Activated CD8-positive, alpha-beta memory T cell treated with anti-CD3 and anti-CD28 coated beads for 24 hours (primary cell): ENCODE results near the gene USP14.

Experiments used
- DNase-seq: peaks from one replicate; pipeline ENCODE4 v3.0.0-alpha.2; 2020

Gene USP14

DNA sequence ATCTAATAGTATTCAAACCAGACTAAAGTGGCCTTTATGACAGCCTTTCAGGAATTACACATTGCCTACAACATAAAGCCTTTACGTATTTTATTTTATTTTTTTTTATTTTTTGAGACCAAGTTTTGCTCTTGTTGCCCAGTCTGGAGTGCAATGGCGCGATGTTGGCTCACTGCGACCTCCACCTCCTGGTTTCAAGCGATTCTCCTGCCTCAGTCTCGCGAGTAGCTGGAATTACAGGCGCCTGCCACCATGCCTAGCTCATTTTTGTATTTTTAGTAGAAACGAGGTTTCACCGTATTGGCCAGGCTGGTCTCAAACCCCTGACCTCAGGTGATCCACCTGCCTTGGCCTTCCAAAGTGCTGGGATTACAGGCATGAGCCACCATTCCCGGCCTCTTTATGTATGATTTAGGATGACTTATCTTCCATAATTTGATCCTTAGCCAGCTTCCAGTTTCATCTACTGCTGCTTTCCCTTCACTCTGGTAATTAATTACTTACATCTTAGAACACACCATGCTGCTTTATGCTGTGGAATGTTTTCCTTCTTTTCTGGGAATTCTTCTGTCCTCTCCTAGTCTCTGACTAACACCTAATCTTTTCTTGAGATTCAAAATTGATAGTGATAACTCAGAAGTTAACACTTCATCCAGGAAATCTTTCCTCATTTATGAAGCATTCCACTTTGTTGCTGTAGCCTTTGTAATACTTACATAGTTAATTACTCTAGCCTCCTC, 2.6 kb downstream of the USP14 start:
- no peak for DNase-seq

DNA sequence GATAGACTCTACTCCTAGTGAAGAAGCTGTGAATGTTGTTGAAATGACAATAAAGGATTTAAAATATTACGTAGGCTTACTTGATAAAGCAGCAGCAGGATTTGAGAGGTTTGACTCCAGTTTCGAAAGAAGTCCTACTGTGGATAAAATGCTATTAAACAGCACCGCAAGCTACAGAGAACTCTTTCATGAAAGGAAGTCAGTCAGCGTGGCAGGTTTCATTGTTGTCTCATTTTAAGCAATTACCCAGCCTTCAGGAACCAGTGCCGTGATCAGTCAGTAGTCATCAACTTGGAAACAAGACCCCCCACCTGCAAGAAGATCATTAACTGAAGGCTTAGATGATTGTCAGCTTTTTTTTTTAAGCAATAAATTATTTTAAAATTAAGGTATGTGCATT, 14.0 kb downstream of the USP14 start:
- no peak for DNase-seq

GRCh38 chr18:179499-179898, 21.1 kb downstream of the USP14 start:
- no peak for DNase-seq

- DNase-seq = no peak
Measured at GRCh38 chr18:181711-182110, 23.4 kb downstream of the USP14 start.

- DNase-seq = no peak
Measured at GRCh38 chr18:183769-184168, 25.4 kb downstream of the USP14 start.

GRCh38 chr18:189254-189653, 30.9 kb downstream of the USP14 start:
- DNase-seq = no peak

DNA sequence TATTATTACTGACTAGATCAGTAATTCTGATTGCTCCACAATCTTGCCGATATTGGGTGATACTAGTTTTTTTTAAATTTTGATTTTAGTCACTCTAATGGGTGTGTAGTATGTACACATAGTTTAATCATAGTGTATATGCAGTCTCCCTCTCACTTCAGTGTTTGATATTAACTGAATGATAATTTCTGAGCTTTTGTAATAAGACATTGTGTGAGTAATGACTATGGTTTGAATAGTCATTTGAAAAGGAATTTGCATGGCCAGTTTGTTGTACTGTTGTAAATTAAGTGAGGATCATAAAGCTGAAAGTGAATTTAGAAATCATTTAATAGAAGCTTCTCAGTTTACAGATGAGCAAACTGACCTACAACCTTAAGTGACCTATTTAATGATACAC, 33.4 kb downstream of the USP14 start:
- DNase-seq = no peak

- DNase-seq = no peak
Measured at GRCh38 chr18:192801-193200, 34.4 kb downstream of the USP14 start.

DNA sequence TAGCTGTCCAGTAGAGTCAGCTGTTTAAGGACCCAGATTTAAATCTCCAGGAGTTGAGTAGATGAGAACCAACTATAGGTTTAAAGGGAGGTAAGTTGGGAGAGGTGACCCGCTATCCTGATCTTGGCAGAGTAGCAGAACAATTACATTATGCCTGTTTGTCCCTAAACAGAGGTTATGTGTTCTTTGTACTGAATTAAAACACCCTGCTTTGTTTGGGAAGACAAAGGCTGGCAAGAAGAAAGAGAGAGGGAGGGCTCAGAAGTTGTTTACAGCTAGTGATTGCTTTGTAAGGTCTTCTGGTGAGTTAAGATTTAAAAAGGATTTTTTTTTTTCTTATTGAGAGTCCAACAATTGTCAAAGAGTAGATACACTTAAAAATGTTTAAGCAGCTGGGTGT, 37.3 kb downstream of the USP14 start:
- no peak for DNase-seq

GRCh38 chr18:199214-199613, 40.9 kb downstream of the USP14 start:
- no peak for DNase-seq

DNA sequence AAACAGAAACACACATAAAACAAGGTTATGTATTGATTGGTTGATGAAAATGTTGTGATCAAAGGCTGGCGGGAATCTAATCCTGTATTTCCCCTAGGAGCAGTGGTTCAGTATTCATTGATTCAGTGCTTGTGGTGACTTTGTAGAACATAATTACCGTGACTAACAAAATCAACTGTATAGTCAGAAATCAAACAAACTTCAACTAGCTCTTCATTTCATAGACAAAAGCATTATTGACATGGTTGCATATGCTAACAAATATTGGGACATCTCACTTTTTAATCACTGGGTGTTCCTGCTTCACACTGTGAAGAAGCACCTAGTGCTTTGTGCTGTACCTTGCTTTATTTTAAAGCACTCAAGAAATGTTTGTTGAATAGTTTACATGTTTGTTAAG, 41.4 kb downstream of the USP14 start:
- no peak for DNase-seq

DNA sequence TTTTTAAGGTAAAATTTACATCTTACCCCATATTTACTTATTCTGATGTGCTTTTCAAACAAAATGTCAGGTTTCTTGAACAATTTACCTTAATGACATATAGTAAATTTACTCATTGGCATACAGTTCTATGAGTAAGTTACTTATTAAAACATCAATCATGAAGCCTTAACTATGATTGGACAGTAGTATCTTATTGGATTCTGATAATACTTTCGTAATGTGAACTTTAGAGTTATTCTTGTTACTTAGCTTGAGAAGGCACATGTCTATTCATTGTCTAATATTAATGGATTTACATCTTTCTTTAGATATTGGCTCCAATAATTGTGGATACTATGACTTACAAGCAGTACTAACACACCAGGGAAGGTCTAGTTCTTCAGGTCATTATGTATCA, 51.7 kb downstream of the USP14 start:
- DNase-seq = no peak

- no peak for DNase-seq
Measured at GRCh38 chr18:210733-211132, 52.4 kb downstream of the USP14 start.

DNA sequence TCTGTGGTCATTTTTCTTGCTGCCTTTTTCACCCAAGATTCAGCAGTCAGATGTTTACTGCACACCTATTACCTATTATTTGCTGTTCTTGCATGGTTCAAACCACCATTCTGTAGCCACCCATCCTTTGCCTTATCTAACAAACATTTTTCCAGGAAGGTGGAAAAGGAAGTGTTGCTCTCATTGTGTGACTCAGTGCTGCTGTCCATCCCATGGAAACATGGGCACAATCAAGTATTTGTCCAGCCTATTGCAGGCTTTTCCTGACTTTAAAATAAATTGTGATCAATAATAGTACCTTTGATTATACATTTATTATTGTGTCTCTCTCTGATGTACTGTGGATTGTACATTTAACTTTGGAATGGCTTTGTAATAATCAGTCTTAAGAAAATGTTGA, 53.2 kb downstream of the USP14 start:
- no peak for DNase-seq

- no peak for DNase-seq
Measured at GRCh38 chr18:212780-213179, 54.4 kb downstream of the USP14 start.

GRCh38 chr18:213505-213904, 55.1 kb downstream of the USP14 start:
- no peak for DNase-seq

DNA sequence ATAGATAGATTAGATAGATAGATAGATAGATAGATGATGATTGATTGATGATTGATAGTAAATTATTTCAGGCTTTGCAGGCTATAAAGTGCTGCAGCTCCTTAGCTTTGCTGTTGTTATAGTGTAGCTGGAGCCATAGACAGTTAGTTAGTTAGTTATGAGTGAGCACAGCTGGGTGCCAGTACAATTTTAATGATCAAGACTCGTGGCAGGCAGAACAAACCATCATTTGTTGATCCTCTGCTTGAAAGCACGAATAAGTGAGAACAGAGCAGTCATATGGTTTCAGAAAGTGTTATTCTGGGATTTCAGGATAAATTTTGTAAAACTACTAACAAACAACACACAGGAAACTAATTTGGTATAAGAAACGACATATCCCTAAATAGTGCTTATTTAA, 55.6 kb downstream of the USP14 start:
- DNase-seq = no peak

DNA sequence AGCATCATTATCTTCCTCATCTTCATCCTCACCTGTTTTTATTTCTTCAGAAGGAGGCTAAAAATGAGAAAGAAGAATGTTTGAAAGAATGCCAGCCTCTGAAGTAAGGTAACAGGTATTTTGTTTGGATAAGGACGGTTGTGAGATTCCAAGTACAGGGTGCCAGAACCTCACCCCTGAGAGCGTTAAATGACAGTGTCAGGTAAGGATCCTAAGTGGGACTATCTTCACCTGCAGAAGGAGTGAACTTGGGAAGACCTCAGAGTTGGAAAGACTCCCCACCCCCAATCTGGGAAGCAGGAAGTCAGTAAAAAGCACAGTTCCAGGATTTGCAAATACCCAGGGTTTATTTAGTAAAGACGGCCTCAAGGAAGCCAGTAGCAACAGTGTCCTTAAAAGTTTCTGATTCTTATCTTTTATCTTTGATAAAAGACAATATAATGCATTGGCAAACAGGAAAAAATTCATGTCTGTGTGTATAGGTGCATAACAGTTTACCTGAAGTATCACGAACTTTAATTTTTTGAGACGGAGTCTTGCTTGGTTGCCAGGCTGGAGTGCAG, 57.2 kb downstream of the USP14 start:
- DNase-seq = no peak

- DNase-seq = no peak
Measured at GRCh38 chr18:217532-218336, 59.4 kb downstream of the USP14 start.

GRCh38 chr18:220708-221107, 62.4 kb downstream of the USP14 start:
- DNase-seq = no peak

GRCh38 chr18:225745-226144, 67.4 kb downstream of the USP14 start:
- DNase-seq = no peak

DNA sequence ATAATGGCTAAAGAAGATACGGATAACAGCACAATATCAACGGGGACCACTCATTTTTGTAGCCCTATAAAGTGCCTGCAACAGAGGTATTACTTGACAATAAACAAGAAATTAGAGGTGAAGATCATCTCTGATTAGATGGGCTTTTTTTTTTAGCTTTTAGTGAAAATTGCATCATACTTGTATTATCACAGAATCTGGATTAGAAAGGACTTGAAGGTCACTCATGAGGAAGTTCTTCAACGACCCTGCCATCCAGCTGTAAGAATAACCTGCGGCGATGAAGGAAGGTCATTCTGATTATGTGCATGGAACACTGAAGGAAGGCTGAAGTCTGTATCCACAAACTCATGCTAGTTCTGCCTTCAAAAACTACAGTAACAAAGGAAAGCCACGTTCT, 69.0 kb downstream of the USP14 start:
- no peak for DNase-seq

DNA sequence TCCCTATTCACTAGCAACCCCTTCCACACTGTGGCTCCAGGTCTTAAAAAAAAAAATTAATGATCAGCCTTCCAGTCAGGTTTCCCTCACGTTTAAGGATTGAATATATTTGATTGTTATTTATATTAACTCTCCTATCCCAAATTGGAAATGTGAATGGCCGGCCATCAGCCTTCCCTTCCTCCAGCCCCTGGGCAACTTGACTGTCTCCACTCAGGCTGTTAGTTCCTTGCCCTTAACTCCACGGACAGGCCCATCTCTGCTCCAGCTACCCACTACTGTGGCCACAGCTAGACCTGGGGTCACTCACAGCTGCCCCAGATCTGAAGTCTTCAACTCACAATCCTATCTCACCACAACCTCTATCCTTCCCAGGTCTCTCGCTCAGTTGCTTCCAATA, 69.5 kb downstream of the USP14 start:
- no peak for DNase-seq

DNA sequence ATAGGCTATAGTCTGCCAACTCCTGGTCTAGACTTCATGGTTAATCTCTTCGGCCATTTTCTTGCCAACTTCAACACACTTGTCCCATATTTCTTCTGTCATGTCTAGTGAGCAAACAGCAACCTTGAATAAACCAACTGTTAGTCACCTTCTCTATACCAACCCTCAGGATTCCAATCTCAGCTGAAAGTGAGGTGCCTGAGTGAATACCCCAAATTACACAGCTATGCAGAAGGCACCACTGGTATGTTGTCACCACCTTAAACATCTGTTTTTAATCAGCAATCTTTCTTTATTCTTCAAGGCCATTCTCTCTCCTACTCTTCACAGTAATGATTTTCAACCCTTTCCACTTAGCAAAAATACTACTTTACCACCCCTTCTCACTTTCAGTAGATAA, 70.2 kb downstream of the USP14 start:
- DNase-seq = no peak
